ENCODE data around the gene BMI1.

Gene BMI1

DNA sequence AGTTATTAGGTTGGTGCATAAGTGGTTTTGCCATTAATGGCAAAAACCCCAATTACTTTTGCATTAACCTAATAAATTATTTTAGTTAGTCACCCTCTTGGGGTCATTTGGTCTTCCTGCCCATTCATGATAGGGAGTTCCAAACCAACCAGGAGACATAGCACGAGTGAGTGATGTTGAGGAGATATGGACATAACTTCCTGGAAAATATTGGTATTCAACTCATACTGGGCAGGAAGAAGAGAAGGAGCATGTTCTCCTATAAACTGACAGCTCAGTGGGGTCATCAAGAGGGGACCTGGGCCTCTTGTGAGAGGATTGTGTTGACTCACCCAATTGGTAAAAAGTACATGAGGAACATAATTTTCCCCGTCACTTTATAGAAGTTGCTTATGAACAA is 48.1 kb downstream of the BMI1 start:
- DNase-seq = no peak

GRCh38 chr10:22369434-22370072 is 48.7 kb downstream of the BMI1 start:
- DNase-seq = no peak

DNA sequence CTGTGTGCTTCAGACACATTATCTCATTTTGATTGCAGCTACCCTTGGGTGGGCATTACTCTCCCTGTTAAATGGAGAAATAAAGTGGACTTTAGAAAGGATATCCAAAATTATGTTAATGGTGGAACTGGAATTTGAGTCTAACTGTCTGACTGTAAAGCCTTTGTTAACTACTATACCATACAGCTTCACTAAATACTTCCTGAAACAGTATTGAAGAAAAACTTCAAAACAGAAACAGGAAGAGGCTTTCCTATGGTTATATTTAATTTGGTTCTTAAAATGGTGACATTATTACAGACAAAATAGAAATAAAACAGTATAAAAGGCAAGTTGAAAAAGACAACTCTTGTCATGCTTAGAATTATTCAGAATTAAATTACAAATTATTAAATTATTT is 49.4 kb downstream of the BMI1 start:
- DNase-seq = no peak

DNA sequence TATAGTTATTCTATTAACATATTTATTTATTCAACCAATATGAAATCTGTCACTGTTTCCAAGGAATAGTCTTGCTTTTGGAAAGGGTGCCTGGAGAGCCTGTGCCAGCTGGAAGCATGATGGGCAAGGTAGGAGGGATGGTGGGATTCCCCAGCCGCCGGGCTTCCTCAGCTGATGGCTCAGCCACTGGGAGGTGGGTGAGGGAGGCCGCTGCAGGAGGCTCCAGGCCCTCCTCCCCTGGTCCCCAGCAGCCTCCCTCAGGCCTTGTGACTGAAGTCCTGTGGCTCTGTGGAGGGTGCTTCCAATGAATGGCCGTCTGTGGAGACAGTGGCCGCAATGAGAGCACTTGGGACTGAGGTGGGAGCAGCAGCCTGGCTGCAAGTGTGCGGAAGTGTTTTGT is 51.4 kb downstream of the BMI1 start:
- DNase-seq = peak; percentile 31

DNA sequence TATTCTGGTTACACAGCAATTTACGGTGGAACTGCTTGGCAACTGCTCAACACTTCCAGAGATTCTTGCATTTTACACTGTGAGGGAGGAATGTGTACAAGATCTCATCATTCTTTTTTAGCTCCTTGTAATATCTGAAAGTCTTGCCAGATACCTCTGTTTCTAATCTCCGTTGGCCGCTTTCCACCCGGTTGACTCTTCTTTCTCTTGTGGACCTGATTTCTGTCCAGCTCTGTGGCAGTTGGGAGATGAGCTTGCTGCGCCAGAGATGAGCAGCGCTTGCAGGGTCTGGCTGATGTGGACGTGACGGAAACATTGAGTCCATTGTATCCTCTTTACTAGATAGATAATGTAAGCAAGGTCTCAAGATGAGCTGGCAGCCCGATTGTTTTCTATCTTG is 52.0 kb downstream of the BMI1 start:
- peak; percentile 53 for DNase-seq

DNA sequence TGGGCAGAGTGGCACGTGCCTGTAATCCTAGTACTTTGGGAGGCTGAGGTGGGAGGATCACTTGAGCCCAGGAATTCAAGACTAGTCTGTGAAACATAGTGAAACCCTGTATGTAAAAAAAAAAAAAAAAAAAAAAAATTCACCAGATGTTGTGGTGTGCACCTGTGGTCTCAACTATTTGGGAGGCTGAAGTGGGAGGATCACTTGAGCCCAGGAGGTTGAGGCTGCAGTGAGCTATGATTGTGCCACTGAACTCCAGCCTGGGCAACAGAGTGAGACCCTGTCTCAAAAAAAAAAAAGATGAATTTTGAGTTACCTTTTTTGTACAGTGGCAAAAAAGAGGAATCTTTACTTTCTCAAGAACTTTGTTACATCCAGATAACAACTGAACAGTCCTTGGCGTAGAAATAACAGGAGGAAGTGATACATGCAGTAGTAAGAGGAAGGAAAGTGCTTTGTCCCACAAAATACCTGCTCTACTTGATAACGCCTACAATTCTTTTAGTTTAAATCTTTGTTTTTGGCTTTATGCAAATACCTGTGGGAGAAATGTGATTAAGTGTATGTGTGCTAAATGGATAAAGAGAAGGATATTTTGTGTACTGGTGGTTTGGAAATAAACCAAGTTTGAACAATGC is 53.7 kb downstream of the BMI1 start:
- no peak for DNase-seq

- no peak for DNase-seq
These were observed 58.2 kb downstream of the BMI1 start for GRCh38 chr10:22379059-22379458.
